GM12878 (cell line): ENCODE data around the gene MSL1.

ENCODE experiments used
- EZH2 ChIP-seq: IDR thresholded peaks from 2 replicates; pipeline ENCODE4 v1.6.1; 2012; ENCODE audit warnings: low read depth, mild to moderate bottlenecking, control low read depth, inconsistent platforms, low read length, borderline replicate concordance; ENCODE audit not compliant: control insufficient read depth
- MTA2 ChIP-seq: fragments of 450-650 bp; IDR thresholded peaks from 2 replicates; pipeline ENCODE4 v1.6.1; 2016; ENCODE audit warnings: low read depth, mild to moderate bottlenecking, moderate library complexity
- TF ChIP-seq, protein P1 (sequence below), 3 experiments: IDR thresholded peaks in 2 of 3; conservative IDR thresholded peaks in 1 of 3; 2 replicates each; pipeline ENCODE4 v1.5.1; 2011; ENCODE audit warnings: low read depth in 3 of 3, low read length in 3 of 3, mild to moderate bottlenecking in 3 of 3, control low read depth in 2 of 3, moderate library complexity in 2 of 3, inconsistent platforms in 1 of 3, mixed read lengths in 1 of 3; ENCODE audit not compliant: control insufficient read depth in 2 of 3, insufficient read depth in 1 of 3; ENCODE audit errors: extremely low read depth in 1 of 3
- TF ChIP-seq, protein P2 (sequence below): IDR thresholded peaks from 2 replicates; pipeline ENCODE4 v1.6.1; 2011; ENCODE audit warnings: low read depth, low read length, improper control_type of control experiment, borderline replicate concordance

DNA sequence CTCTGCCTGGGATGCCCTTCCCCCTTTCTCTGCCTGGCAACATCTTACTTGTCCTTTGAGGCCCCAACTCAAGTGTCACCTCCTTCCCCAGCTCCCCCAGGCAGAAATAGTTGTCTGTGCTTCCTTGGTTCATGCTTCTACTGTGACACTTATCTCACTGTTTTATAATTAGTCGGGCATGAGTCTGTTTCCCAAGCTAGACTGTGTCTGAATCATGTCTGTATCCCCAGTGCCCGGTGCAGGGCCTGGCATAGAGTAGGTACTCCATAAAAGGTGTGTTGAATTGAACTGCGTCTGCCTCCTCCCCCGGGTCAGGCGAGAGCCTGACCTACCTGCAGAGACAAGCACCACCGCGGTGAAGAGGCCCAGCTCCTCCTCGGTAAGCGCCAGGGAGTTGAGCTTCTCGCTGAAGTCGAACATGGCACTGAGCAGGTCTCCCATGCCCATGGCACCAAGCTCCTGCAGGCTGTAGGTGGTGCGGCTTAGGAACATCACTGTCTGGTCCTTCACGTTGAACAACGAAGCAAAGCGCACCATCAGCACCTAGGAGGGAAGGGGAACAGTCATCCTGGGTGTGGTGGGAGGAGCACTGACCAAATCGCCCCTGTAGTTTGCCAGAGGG, 28.1 kb upstream of the MSL1 start:
- TF ChIP-seq, protein P1, sequence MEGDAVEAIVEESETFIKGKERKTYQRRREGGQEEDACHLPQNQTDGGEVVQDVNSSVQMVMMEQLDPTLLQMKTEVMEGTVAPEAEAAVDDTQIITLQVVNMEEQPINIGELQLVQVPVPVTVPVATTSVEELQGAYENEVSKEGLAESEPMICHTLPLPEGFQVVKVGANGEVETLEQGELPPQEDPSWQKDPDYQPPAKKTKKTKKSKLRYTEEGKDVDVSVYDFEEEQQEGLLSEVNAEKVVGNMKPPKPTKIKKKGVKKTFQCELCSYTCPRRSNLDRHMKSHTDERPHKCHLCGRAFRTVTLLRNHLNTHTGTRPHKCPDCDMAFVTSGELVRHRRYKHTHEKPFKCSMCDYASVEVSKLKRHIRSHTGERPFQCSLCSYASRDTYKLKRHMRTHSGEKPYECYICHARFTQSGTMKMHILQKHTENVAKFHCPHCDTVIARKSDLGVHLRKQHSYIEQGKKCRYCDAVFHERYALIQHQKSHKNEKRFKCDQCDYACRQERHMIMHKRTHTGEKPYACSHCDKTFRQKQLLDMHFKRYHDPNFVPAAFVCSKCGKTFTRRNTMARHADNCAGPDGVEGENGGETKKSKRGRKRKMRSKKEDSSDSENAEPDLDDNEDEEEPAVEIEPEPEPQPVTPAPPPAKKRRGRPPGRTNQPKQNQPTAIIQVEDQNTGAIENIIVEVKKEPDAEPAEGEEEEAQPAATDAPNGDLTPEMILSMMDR (IDR thresholded peaks at IDR 0.05 in 2 of 3, conservative IDR thresholded peaks at IDR 0.05 in 1 of 3; ENCODE audit: control insufficient read depth in 2 of 3, extremely low read depth in 1 of 3, insufficient read depth in 1 of 3, low read depth in 3 of 3, low read length in 3 of 3) = no peak
- TF ChIP-seq EZH2 (no peak), MTA2 (no peak)
- TF ChIP-seq, protein P2, sequence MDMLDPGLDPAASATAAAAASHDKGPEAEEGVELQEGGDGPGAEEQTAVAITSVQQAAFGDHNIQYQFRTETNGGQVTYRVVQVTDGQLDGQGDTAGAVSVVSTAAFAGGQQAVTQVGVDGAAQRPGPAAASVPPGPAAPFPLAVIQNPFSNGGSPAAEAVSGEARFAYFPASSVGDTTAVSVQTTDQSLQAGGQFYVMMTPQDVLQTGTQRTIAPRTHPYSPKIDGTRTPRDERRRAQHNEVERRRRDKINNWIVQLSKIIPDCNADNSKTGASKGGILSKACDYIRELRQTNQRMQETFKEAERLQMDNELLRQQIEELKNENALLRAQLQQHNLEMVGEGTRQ = no peak
